OCI-LY3 (cell line): Measurements from ENCODE around the gene POFUT2.

Experiments used
- EZH2phosphoT487 ChIP-seq: fragments of 200-600 bp; shearing (Covaris generic); IDR thresholded peaks from 2 replicates; pipeline ENCODE4 v1.6.1; 2018; ENCODE audit warnings: antibody characterized with exemption, mixed run types, low read depth
- TF ChIP-seq, protein P1 (sequence below): fragments of 200-600, 300-600 bp; sonication (generic); IDR thresholded peaks from 2 replicates; pipeline ENCODE4 v1.5.1; 2014; ENCODE audit warnings: antibody characterized with exemption, low read length, low read depth

DNA sequence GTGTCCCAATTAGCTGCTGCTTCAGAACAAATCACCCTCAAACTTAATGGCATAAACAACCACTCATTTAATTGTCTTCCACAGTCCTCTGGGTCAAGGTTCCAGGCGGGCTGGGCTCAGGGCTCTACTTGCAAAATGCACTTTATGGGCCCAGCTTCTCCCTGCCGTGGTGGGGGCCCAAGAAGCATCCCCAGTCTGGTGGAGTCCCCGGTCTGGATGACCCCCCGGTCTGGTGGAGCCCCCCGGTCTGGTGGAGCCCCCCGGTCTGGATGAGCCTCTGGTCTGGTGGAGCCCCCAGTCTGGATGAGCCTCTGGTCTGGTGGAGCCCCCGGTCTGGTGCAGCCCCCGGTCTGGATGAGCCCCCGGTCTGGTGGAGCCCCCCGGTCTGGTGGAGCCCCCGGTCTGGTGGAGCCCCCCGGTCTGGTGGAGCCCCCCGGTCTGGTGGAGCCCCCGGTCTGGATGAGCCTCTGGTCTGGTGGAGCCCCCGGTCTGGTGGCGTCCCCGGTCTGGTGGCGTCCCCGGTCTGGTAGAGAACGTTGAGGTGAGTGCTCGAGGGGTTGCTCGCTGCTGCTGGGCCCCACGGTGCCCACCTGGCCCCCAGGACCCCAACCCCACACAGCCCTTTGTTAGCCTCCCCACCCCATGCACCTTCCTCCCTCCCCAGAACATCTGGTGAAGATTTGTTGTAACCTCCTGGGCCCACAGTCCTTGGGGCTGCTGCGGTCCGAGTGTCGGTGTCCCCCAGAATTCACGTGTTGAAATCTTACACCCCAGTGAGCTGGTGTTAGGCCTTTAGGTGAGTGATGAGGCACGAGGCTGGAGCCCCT lies 33.8 kb downstream of the POFUT2 start:
- TF ChIP-seq, protein P1, sequence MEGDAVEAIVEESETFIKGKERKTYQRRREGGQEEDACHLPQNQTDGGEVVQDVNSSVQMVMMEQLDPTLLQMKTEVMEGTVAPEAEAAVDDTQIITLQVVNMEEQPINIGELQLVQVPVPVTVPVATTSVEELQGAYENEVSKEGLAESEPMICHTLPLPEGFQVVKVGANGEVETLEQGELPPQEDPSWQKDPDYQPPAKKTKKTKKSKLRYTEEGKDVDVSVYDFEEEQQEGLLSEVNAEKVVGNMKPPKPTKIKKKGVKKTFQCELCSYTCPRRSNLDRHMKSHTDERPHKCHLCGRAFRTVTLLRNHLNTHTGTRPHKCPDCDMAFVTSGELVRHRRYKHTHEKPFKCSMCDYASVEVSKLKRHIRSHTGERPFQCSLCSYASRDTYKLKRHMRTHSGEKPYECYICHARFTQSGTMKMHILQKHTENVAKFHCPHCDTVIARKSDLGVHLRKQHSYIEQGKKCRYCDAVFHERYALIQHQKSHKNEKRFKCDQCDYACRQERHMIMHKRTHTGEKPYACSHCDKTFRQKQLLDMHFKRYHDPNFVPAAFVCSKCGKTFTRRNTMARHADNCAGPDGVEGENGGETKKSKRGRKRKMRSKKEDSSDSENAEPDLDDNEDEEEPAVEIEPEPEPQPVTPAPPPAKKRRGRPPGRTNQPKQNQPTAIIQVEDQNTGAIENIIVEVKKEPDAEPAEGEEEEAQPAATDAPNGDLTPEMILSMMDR, result no peak
- no peak for TF ChIP-seq EZH2phosphoT487
